ENCODE results near the gene GTF2A2.
A peak's percentile ranks its signal among the peaks of the same experiment; 100 is the strongest.
"Not testable (repeated sequence)": the region's sequence is repeated elsewhere in the genome, so short reads cannot be mapped to it uniquely, and the experiment has no call there.

GTF2A2 gene

GRCh38 chr15:59656897-59657634 is at the start of gene GTF2A2:
Gene GTF2A2 (minus strand): TSS chr15:59657515. CDS start chr15:59652277, 5,238 bp downstream.
- no peaks in the 10 kb centered on the region for H3K27me3 ChIP-seq
- intact Hi-C loops (cut with DNase I; ENCODE audit: low total_unique reads) = no loop called here

GRCh38 chr15:59703979-59704796 is 46.9 kb upstream of the GTF2A2 start:
- no peak overlapping the region for H3K27ac ChIP-seq
- H3K36me3 ChIP-seq = no peaks in the 10 kb centered on the region
- intact Hi-C loops (cut with DNase I; ENCODE audit: low total_unique reads) = no loop called here

More at GRCh38 chr15:59656897-59657634, at the start of gene GTF2A2:
- peak; percentile 94 to 97 for DNase-seq
- Histone ChIP-seq H3K9me3 (no peaks in the 10 kb centered on the region), H3K4me3 (peak within 1 kb of the TSS; percentile 92 to 97), H3K27ac (peak within 1 kb of the TSS; percentile 83 to 86), H3K4me1 (peaks cover 0 to 26% (median 15%) of the 10 kb centered on the region in 4 donors), H3K36me3 (peaks cover 4 to 23% (median 20%) of the 10 kb centered on the region in 3 donors)
- no peak for TF ChIP-seq CTCF (IDR thresholded peaks at IDR 0.05)

GRCh38 chr15:59702351-59702750 is 45.0 kb upstream of the GTF2A2 start:
- H3K4me3 ChIP-seq = no peak overlapping the region
- DNase-seq = no peak
- intact Hi-C loops (cut with DNase I; ENCODE audit: low total_unique reads) = no loop called here
- no peak overlapping the region for H3K27ac ChIP-seq
- H3K36me3 ChIP-seq = no peaks in the 10 kb centered on the region
- H3K9me3 ChIP-seq = no peaks in the 10 kb centered on the region
- no peak for TF ChIP-seq CTCF (IDR thresholded peaks at IDR 0.05)
- H3K4me1 ChIP-seq = no peaks in the 10 kb centered on the region
- no peaks in the 10 kb centered on the region for H3K27me3 ChIP-seq

More at GRCh38 chr15:59703979-59704796, 46.9 kb upstream of the GTF2A2 start:
- no peak for TF ChIP-seq CTCF (IDR thresholded peaks at IDR 0.05)
- no peak for DNase-seq
- Histone ChIP-seq H3K27me3 (no peaks in the 10 kb centered on the region), H3K4me3 (no peak overlapping the region), H3K9me3 (peaks cover 0 to 5% (median 0%) of the 10 kb centered on the region in 3 donors), H3K4me1 (no peaks in the 10 kb centered on the region)

- H3K27me3 ChIP-seq = no peaks in the 10 kb centered on the region
- H3K27ac ChIP-seq = no peak overlapping the region
- no peak for DNase-seq
- no peak overlapping the region for H3K4me3 ChIP-seq
- H3K9me3 ChIP-seq = no peaks in the 10 kb centered on the region
- H3K36me3 ChIP-seq = no peaks in the 10 kb centered on the region
- H3K4me1 ChIP-seq = no peaks in the 10 kb centered on the region
- intact Hi-C loops (cut with DNase I; ENCODE audit: low total_unique reads) = no loop called here
- TF ChIP-seq CTCF (IDR thresholded peaks at IDR 0.05) = no peak
These were observed 44.6 kb upstream of the GTF2A2 start for GRCh38 chr15:59701880-59702279.

DNA sequence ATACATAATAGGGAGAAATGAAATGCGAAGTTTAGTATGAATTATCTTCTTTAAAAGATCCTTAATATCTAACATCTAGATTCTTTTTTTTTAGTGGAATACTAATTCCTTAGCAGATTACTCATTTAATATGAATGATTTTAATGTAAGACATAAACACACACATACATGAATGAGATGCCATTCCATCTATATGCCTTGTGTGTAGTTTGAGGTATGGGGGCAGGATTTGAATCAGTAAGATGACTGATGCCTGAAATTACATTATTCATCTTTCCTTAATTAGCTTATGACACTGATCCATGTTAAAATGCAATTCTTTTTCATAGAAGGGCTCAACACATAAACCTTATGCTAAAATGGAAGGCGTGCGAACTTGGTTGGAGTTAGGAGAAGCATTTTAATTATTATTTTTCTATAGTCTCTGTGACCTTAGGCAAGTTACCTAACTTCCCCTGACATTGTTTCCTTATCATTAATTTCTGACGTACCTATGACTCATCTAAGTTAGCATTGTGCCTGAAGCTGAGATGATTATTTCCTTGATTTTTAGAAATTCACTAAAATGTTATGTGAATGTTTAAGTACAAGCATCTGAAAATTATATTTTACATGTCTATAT is 42.6 kb upstream of the GTF2A2 start:
- no peak for TF ChIP-seq CTCF (IDR thresholded peaks at IDR 0.05)
- Histone ChIP-seq H3K4me3 (no peak overlapping the region), H3K9me3 (no peaks in the 10 kb centered on the region), H3K27me3 (no peaks in the 10 kb centered on the region), H3K4me1 (no peaks in the 10 kb centered on the region), H3K27ac (no peak overlapping the region), H3K36me3 (no peaks in the 10 kb centered on the region)
- intact Hi-C loops (cut with DNase I; ENCODE audit: low total_unique reads) = no loop called here
- DNase-seq = no peak

DNA sequence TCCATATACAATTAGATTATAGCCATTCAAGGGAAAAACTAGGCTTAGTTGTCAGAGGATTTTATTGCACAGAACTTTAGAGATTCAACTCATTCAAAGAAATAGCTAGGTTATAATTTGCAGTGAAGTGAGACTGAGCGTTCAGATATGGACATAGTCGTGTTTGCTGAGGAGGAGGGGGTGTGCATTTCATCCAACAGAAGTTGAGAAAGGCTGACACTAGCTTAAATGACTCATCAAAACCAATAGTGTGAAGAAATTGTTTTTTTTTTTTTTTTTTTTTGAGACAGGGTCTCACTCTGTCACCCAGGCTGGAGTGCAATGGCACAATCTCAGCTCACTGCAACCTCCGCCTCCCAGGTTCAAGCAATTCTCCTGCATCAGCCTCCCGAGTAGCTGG is 40.8 kb upstream of the GTF2A2 start:
- H3K4me1 ChIP-seq; H3K27ac ChIP-seq; DNase-seq; intact Hi-C loops (cut with DNase I; ENCODE audit: low total_unique reads); H3K4me3 ChIP-seq; H3K36me3 ChIP-seq; H3K9me3 ChIP-seq; H3K27me3 ChIP-seq: not testable (repeated sequence)
